GM13976 (cell line): ENCODE data around the gene JAKMIP2.

Experiments
- DNase-seq: peaks from one replicate; pipeline ENCODE4 v3.0.0; 2012; ENCODE audit warnings: low spot score
- in situ Hi-C: fragments of 300-500 bp; cut with MboI; formaldehyde crosslinking; loops from one replicate; pipeline ENCODE4 v1.12.0; 2022; ENCODE audit warnings: low sequenced_read_pairs, mixed read lengths, inconsistent platforms; ENCODE audit not compliant: unreplicated experiment
- TF ChIP-seq, protein P1 (sequence below): IDR thresholded peaks from 2 replicates; pipeline ENCODE4 v1.5.1; 2012; ENCODE audit warnings: borderline replicate concordance, mild to moderate bottlenecking; ENCODE audit not compliant: insufficient read depth; ENCODE audit errors: extremely low read depth, missing control alignments, control extremely low read depth

JAKMIP2 gene

DNA sequence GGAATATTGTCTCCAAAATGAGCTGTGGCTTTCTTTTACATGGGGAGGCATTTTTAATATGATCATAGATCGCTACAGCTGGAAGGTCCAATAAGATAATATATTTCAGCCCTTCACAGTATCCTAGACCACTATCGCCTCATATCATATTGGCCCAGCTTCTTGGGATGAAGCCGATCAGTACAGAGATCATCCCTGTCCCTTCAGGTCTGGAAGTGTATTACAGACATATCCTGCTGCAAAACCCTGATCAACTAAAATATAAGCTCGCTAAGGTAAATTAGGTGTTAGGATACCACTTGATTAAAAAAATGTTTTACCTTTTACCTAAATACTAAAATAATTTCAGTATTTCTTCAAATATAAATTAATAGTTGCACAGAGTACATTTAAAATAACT, 41.7 kb downstream of the JAKMIP2 start:
- DNase-seq: no peak
- TF ChIP-seq, protein P1, sequence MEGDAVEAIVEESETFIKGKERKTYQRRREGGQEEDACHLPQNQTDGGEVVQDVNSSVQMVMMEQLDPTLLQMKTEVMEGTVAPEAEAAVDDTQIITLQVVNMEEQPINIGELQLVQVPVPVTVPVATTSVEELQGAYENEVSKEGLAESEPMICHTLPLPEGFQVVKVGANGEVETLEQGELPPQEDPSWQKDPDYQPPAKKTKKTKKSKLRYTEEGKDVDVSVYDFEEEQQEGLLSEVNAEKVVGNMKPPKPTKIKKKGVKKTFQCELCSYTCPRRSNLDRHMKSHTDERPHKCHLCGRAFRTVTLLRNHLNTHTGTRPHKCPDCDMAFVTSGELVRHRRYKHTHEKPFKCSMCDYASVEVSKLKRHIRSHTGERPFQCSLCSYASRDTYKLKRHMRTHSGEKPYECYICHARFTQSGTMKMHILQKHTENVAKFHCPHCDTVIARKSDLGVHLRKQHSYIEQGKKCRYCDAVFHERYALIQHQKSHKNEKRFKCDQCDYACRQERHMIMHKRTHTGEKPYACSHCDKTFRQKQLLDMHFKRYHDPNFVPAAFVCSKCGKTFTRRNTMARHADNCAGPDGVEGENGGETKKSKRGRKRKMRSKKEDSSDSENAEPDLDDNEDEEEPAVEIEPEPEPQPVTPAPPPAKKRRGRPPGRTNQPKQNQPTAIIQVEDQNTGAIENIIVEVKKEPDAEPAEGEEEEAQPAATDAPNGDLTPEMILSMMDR: no peak
- in situ Hi-C loops: no loop called here

- TF ChIP-seq, protein P1: no peak
- in situ Hi-C loops: no loop called here
- no peak for DNase-seq
Observed at GRCh38 chr5:147737921-147738320, 44.6 kb downstream of the JAKMIP2 start.

DNA sequence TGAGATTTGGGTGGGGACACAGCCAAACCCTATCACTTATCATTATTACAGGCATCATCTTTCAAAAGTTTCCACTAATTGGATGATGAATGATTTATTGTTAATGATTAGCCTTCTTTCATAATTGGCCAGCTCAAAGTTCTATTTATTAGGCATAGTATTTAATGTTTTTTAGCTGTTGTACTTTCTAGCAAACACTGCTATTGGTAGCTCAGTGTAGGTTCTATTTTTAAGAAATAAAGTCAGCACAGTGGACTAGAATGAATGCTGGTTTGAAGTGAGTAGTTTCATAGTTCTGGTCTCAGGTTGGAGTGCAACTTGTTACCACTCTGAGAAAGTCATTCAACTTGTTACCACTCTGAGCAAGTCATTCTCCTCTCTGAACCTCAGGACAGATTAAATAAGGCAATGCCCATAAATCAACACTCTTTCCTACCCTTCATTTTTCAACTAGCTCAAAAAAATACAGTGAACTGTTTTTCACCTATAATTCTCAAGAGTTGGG, 46.9 kb downstream of the JAKMIP2 start:
- TF ChIP-seq, protein P1: no peak
- in situ Hi-C loops: no loop called here
- no peak for DNase-seq

- in situ Hi-C loops: no loop called here
- DNase-seq: no peak
- TF ChIP-seq, protein P1: no peak
Observed at GRCh38 chr5:147734894-147735293, 47.6 kb downstream of the JAKMIP2 start.

DNA sequence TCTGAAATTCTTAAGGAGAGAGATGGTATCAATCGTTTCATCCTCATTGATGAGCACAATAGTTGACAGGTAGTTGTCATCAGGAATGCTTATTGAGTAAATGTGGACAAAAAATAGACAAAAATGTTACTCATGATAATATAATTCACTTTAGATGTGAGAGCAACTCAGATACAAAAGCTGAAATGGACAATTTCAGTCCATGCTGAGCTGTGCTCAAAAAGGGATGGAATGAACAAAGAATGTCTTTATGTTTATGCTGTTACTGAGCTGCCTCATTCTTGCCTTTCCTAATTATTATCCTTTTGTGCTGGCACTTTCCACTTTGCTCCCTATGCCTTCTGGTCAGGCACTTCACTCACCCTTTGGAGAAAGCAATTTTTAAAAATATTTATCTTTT, 49.5 kb downstream of the JAKMIP2 start:
- in situ Hi-C loops: no loop called here
- no peak for DNase-seq
- TF ChIP-seq, protein P1: no peak

GRCh38 chr5:147732291-147732883, 50.1 kb downstream of the JAKMIP2 start:
- in situ Hi-C loops: no loop called here
- TF ChIP-seq, protein P1: no peak
- DNase-seq: no peak
